DMS153 treated with DMSO at 0.1 percent for 48 hours (cell line): Measurements from ENCODE around the gene MEIS2.

ENCODE experiments used
- DNase-seq: peaks from one replicate; lab custom pipeline; 2025; ENCODE audit not compliant: unreplicated experiment; lab: John Stamatoyannopoulos, UW

MEIS2 gene

GRCh38 chr15:36904715-36905114 lies 195.6 kb downstream of the MEIS2 start:
- no peak for DNase-seq

GRCh38 chr15:36903922-36904556 lies 196.3 kb downstream of the MEIS2 start:
- DNase-seq: no peak

- DNase-seq: no peak
Measured at GRCh38 chr15:36903195-36903594, 197.2 kb downstream of the MEIS2 start.

GRCh38 chr15:36901012-36901411 lies 199.3 kb downstream of the MEIS2 start:
- DNase-seq: no peak

GRCh38 chr15:36899696-36900095 lies 200.7 kb downstream of the MEIS2 start:
- no peak for DNase-seq

GRCh38 chr15:36898536-36899126 lies 201.7 kb downstream of the MEIS2 start:
- DNase-seq: no peak

- DNase-seq: no peak
Measured at GRCh38 chr15:36897834-36898233, 202.5 kb downstream of the MEIS2 start.

- DNase-seq: no peak
Measured at GRCh38 chr15:36896949-36897348, 203.4 kb downstream of the MEIS2 start.

GRCh38 chr15:36894075-36894474 lies 206.3 kb downstream of the MEIS2 start:
- DNase-seq: no peak

GRCh38 chr15:36893276-36893675 lies 207.1 kb downstream of the MEIS2 start:
- no peak for DNase-seq

- DNase-seq: no peak
Measured at GRCh38 chr15:36888011-36888992, 212.0 kb downstream of the MEIS2 start.

- DNase-seq: no peak
Measured at GRCh38 chr15:36887214-36887961, 213.0 kb downstream of the MEIS2 start.

GRCh38 chr15:36886701-36887100 lies 213.6 kb downstream of the MEIS2 start:
- DNase-seq: no peak

- DNase-seq: no peak
Measured at GRCh38 chr15:36886191-36886590, 214.2 kb downstream of the MEIS2 start.

GRCh38 chr15:36885771-36886170 lies 214.6 kb downstream of the MEIS2 start:
- no peak for DNase-seq

GRCh38 chr15:36884936-36885635 lies 215.3 kb downstream of the MEIS2 start:
- no peak for DNase-seq

GRCh38 chr15:36884518-36884875 lies 215.9 kb downstream of the MEIS2 start:
- no peak for DNase-seq

- DNase-seq: peak; percentile 17
Measured at GRCh38 chr15:36883713-36884517, 216.4 kb downstream of the MEIS2 start.

GRCh38 chr15:36882487-36883131 lies 217.7 kb downstream of the MEIS2 start:
- DNase-seq: no peak
